GM23338 (cell line): ENCODE results near the gene PPP2R5A. TPM values are rescaled to one million over a fixed set of nuclear protein-coding genes. Genes with fewer than 3 reads are reported as not detected.

Experiments used
- ATAC-seq: fragments of 200-7000 bp; cut with Tn5 transposase; 3 replicates; pipeline ENCODE4 v1.9.1; 2020
- DNase-seq: peaks from one replicate; pipeline ENCODE4 v3.0.0-alpha.2; 2015; ENCODE audit warnings: low spot score
- H2AFZ ChIP-seq: fragments of 200-600 bp; sonication (generic); 2 replicates; pipeline ENCODE4 v1.8.0; 2016; ENCODE audit warnings: antibody characterized with exemption, mild to moderate bottlenecking, moderate library complexity
- H3F3A ChIP-seq: fragments of 200-600 bp; sonication (generic); replicated peaks from 2 replicates; pipeline ENCODE4 v1.8.0; 2017; ENCODE audit warnings: antibody characterized with exemption, mixed run types, low read depth
- H3K27ac ChIP-seq: fragments of 200-600 bp; sonication (generic); 2 replicates; pipeline ENCODE4 v1.6.1; 2016; ENCODE audit warnings: low read depth
- H3K27me3 ChIP-seq: fragments of 200-600 bp; sonication (generic); 2 replicates; pipeline ENCODE4 v1.8.0; 2016; ENCODE audit warnings: mild to moderate bottlenecking, mixed run types, moderate library complexity; ENCODE audit not compliant: insufficient read depth
- H3K36me3 ChIP-seq: fragments of 200-600 bp; sonication (generic); 2 replicates; pipeline ENCODE4 v1.8.0; 2016; ENCODE audit warnings: mild to moderate bottlenecking; ENCODE audit not compliant: insufficient read depth
- H3K4me1 ChIP-seq: fragments of 200-600 bp; sonication (generic); 2 replicates; pipeline ENCODE4 v1.8.0; 2016; ENCODE audit warnings: mild to moderate bottlenecking, moderate library complexity; ENCODE audit not compliant: insufficient read depth
- H3K4me2 ChIP-seq: fragments of 200-600 bp; sonication (generic); 2 replicates; pipeline ENCODE4 v1.7.1; 2017; ENCODE audit warnings: mixed run types
- H3K4me3 ChIP-seq: fragments of 200-600 bp; sonication (generic); 2 replicates; pipeline ENCODE4 v1.6.1; 2016; ENCODE audit warnings: mixed run types
- H3K79me2 ChIP-seq: fragments of 200-600 bp; sonication (generic); replicated peaks from 2 replicates; pipeline ENCODE4 v1.8.0; 2017; ENCODE audit warnings: mild to moderate bottlenecking; ENCODE audit not compliant: insufficient read depth
- H3K9me2 ChIP-seq: fragments of 200-600 bp; sonication (generic); 2 replicates; pipeline ENCODE4 v1.8.0; 2017; ENCODE audit not compliant: insufficient read depth
- H4K20me1 ChIP-seq: fragments of 200-600 bp; sonication (generic); replicated peaks from 2 replicates; pipeline ENCODE4 v1.8.0; 2017; ENCODE audit warnings: mild to moderate bottlenecking; ENCODE audit not compliant: insufficient read depth
- H3K27ac Mint-ChIP-seq: 2 replicates; pipeline ENCODE4 v1.8.0; 2020; ENCODE audit warnings: inconsistent platforms, mild to moderate bottlenecking, moderate library complexity, mixed read lengths
- H3K27me3 Mint-ChIP-seq: 3 replicates; pipeline ENCODE4 v1.8.0; 2022; ENCODE audit warnings: low read depth, mild to moderate bottlenecking, moderate library complexity, mixed read lengths, inconsistent platforms; ENCODE audit not compliant: insufficient read depth, poor library complexity
- H3K36me3 Mint-ChIP-seq: 3 replicates; pipeline ENCODE4 v1.8.0; 2021; ENCODE audit warnings: low read depth, mild to moderate bottlenecking, inconsistent platforms, moderate library complexity, mixed read lengths
- H3K4me1 Mint-ChIP-seq: 3 replicates; pipeline ENCODE4 v1.8.0; 2020; ENCODE audit warnings: mild to moderate bottlenecking, inconsistent platforms, mixed read lengths
- H3K4me3 Mint-ChIP-seq: 3 replicates; pipeline ENCODE4 v1.8.0; 2021; ENCODE audit warnings: moderate library complexity, mild to moderate bottlenecking, inconsistent platforms, mixed read lengths
- H3K9me3 Mint-ChIP-seq: 3 replicates; pipeline ENCODE4 v1.8.0; 2020; ENCODE audit warnings: moderate library complexity, mild to moderate bottlenecking, inconsistent platforms, mixed read lengths
- CREB1 ChIP-seq: fragments of 250-450 bp; sonication (Bioruptor Pico); IDR thresholded peaks from 2 replicates; pipeline ENCODE4 v1.5.0; 2020; ENCODE audit warnings: low read depth, mild to moderate bottlenecking, moderate library complexity
- EZH2 ChIP-seq: fragments of 200-600 bp; sonication (generic); IDR thresholded peaks from one replicate; pipeline ENCODE4 v1.8.0; 2017; ENCODE audit warnings: antibody characterized with exemption, mild to moderate bottlenecking, low read depth; ENCODE audit not compliant: unreplicated experiment
- EZH2phosphoT487 ChIP-seq: fragments of 200-600 bp; sonication (generic); IDR thresholded peaks from one replicate; pipeline ENCODE4 v1.8.1; 2018; ENCODE audit warnings: antibody characterized with exemption; ENCODE audit not compliant: unreplicated experiment
- JUNB ChIP-seq: IDR thresholded peaks from one replicate; pipeline ENCODE4 v1.6.1; 2016; ENCODE audit warnings: antibody characterized with exemption; ENCODE audit not compliant: unreplicated experiment
- NANOG ChIP-seq: IDR thresholded peaks from 2 replicates; pipeline ENCODE4 v1.6.1; 2016; ENCODE audit warnings: antibody characterized with exemption, borderline replicate concordance
- POLR2AphosphoS5 ChIP-seq: IDR thresholded peaks from 2 replicates; pipeline ENCODE4 v1.6.1; 2016; ENCODE audit warnings: antibody characterized with exemption, low read depth
- STAT1 ChIP-seq: IDR thresholded peaks from one replicate; pipeline ENCODE4 v1.6.1; 2016; ENCODE audit warnings: antibody characterized with exemption; ENCODE audit not compliant: unreplicated experiment
- ZNF114 ChIP-seq: fragments of 250-450 bp; sonication (Bioruptor Pico); IDR thresholded peaks from 2 replicates; pipeline ENCODE4 v1.5.0; 2020; ENCODE audit warnings: mild to moderate bottlenecking, moderate library complexity
- ZNF331 ChIP-seq: fragments of 250-450 bp; sonication (Bioruptor Pico); IDR thresholded peaks from 2 replicates; pipeline ENCODE4 v1.5.0; 2020; ENCODE audit warnings: low read depth, mild to moderate bottlenecking, moderate library complexity
- polyA plus RNA-seq: library from polyadenylated mRNA; unstranded; fragments of >200 nt; fragmentation: Nextera tagmentation; extraction: Ambion mirVana; gene quantifications from 2 replicates; pipeline ENCODE4 v1.2.1, GENCODE V29; 2016
- total RNA-seq: library from RNA; depleted of rRNA; stranded (reverse); fragments of >200 nt; shearing (Covaris generic); gene quantifications from 2 replicates; pipeline ENCODE4 v1.2.3, GENCODE V29; 2014
- TF ChIP-seq, protein P1 (sequence below), 2 experiments: fragments of 200-600 bp in 1 of 2; sonication (generic) in 1 of 2; conservative IDR thresholded peaks; 2 replicates each; pipeline versions ENCODE4 v1.5.1 to v1.6.1; 2016 to 2017; ENCODE audit warnings: antibody characterized with exemption in 2 of 2, low read depth in 2 of 2, mild to moderate bottlenecking in 2 of 2, moderate library complexity in 1 of 2
- TF ChIP-seq, protein P2 (sequence below): IDR thresholded peaks from 2 replicates; pipeline ENCODE4 v1.6.1; 2016; ENCODE audit warnings: antibody characterized with exemption
- TF ChIP-seq, protein P3 (sequence below): IDR thresholded peaks from one replicate; pipeline ENCODE4 v1.6.1; 2018; ENCODE audit warnings: antibody characterized with exemption; ENCODE audit not compliant: unreplicated experiment

PPP2R5A gene
- total and polyA plus RNA-seq, 2 experiments from 2014 or later: 16.2 to 43.5 TPM

DNA sequence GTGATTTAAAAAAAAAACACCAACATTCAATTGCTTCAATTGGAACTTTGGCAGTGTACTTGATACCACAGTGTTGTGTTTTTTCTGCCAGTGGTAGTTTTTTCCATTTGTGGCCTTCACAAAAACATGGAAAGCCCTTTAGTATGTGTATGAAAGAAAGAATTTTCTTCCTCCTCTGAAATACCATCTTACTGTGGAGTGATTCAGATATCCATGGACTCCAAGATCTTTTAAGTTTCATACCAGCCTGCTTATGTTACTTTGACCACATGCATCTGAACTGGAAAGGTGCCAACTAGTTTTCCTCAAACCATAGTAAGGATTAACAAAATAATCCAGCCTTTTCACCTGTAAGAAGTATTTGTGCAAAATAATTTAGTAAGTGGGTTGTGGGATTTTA is 3.4 kb downstream of the PPP2R5A start (continued):
- TF ChIP-seq NANOG: no peak
- TF ChIP-seq EZH2: no peak
- no peak for TF ChIP-seq POLR2AphosphoS5
- no peak for TF ChIP-seq ZNF114 (CRISPR knock-in tag)
- TF ChIP-seq, protein P1, sequence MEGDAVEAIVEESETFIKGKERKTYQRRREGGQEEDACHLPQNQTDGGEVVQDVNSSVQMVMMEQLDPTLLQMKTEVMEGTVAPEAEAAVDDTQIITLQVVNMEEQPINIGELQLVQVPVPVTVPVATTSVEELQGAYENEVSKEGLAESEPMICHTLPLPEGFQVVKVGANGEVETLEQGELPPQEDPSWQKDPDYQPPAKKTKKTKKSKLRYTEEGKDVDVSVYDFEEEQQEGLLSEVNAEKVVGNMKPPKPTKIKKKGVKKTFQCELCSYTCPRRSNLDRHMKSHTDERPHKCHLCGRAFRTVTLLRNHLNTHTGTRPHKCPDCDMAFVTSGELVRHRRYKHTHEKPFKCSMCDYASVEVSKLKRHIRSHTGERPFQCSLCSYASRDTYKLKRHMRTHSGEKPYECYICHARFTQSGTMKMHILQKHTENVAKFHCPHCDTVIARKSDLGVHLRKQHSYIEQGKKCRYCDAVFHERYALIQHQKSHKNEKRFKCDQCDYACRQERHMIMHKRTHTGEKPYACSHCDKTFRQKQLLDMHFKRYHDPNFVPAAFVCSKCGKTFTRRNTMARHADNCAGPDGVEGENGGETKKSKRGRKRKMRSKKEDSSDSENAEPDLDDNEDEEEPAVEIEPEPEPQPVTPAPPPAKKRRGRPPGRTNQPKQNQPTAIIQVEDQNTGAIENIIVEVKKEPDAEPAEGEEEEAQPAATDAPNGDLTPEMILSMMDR (conservative IDR thresholded peaks at IDR 0.05; ENCODE audit: low read depth in 2 of 2): no peak
- TF ChIP-seq EZH2phosphoT487: no peak
- TF ChIP-seq, protein P2, sequence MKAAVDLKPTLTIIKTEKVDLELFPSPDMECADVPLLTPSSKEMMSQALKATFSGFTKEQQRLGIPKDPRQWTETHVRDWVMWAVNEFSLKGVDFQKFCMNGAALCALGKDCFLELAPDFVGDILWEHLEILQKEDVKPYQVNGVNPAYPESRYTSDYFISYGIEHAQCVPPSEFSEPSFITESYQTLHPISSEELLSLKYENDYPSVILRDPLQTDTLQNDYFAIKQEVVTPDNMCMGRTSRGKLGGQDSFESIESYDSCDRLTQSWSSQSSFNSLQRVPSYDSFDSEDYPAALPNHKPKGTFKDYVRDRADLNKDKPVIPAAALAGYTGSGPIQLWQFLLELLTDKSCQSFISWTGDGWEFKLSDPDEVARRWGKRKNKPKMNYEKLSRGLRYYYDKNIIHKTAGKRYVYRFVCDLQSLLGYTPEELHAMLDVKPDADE: no peak
- TF ChIP-seq JUNB: no peak
- TF ChIP-seq, protein P3, sequence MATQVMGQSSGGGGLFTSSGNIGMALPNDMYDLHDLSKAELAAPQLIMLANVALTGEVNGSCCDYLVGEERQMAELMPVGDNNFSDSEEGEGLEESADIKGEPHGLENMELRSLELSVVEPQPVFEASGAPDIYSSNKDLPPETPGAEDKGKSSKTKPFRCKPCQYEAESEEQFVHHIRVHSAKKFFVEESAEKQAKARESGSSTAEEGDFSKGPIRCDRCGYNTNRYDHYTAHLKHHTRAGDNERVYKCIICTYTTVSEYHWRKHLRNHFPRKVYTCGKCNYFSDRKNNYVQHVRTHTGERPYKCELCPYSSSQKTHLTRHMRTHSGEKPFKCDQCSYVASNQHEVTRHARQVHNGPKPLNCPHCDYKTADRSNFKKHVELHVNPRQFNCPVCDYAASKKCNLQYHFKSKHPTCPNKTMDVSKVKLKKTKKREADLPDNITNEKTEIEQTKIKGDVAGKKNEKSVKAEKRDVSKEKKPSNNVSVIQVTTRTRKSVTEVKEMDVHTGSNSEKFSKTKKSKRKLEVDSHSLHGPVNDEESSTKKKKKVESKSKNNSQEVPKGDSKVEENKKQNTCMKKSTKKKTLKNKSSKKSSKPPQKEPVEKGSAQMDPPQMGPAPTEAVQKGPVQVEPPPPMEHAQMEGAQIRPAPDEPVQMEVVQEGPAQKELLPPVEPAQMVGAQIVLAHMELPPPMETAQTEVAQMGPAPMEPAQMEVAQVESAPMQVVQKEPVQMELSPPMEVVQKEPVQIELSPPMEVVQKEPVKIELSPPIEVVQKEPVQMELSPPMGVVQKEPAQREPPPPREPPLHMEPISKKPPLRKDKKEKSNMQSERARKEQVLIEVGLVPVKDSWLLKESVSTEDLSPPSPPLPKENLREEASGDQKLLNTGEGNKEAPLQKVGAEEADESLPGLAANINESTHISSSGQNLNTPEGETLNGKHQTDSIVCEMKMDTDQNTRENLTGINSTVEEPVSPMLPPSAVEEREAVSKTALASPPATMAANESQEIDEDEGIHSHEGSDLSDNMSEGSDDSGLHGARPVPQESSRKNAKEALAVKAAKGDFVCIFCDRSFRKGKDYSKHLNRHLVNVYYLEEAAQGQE: no peak
- TF ChIP-seq CREB1 (CRISPR knock-in tag): no peak
- TF ChIP-seq ZNF331 (CRISPR knock-in tag): no peak

DNA sequence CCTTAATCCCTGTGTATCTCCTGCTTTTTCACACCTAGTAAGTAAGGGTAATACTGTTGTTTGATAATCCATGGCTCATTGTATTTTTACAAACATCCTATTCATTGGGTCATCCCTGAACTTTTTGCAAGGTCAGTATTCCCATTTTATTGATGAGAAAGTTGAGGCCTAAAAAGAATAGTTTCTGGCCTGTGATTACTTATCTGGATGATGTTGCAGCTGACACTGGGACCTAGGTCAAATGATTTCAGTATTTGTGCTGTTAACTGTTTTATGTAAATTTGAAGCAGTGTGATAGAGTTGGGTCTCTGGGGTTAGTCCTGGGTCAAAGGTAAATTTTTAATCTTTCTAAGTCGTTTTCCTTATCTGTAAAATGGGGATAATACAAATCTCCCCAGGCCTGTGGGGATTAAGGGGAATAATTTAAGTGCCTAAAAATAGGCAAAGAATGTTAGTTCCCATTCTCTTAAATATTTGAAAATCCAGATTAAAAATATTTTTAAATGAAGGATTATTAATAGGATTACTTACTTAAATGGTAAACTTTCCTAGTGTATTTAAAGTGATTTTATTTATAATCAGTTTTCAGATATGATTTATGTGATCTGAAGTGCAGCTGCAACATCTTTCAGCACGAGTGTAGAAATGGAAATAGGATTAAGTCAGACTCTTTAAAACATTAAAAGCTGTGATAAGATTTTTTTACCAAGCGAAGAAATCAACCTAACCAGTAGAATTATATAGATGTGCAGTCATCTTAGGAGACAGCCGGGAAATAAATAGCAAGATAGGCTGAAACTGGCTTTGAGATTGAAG is 4.3 kb downstream of the PPP2R5A start:
- Histone ChIP-seq H3K27ac (peak overlapping the region; percentile 33; the same call in 1 of the 2 replicates), H2AFZ (no peak overlapping the region), H3K9me2 (no peaks in the 10 kb centered on the region), H3K4me1 (peaks cover 35% of the 10 kb centered on the region), H3F3A (0 out of 2 replicates have a peak, but pooled peaks cover 5% of the 10 kb centered on the region), H3K4me3 (no peak overlapping the region), H4K20me1 (no peaks in the 10 kb centered on the region), H3K79me2 (peaks cover 77% of the 10 kb centered on the region), H3K27me3 (no peaks in the 10 kb centered on the region), H3K4me2 (no peak overlapping the region; the same call in 1 of the 2 replicates), H3K36me3 (no peaks in the 10 kb centered on the region)
- no peak for ATAC-seq
- peaks cover 3% of the 10 kb centered on the region; the same call in 2 of the 3 replicates for H3K9me3 Mint-ChIP-seq
- no peak for DNase-seq
- H3K4me3 Mint-ChIP-seq: no peak overlapping the region
- peaks cover 47% of the 10 kb centered on the region for H3K4me1 Mint-ChIP-seq
- no peak overlapping the region for H3K27ac Mint-ChIP-seq
- TF ChIP-seq, protein P1 (conservative IDR thresholded peaks at IDR 0.05; ENCODE audit: low read depth in 2 of 2): no peak
- TF ChIP-seq JUNB: no peak
- TF ChIP-seq STAT1: no peak
- peaks cover 8% of the 10 kb centered on the region for H3K27me3 Mint-ChIP-seq
- H3K36me3 Mint-ChIP-seq: peaks cover 4% of the 10 kb centered on the region; the same call in 1 of the 3 replicates
